Measurements from ENCODE around the gene RARB.

The RARB gene

DNA sequence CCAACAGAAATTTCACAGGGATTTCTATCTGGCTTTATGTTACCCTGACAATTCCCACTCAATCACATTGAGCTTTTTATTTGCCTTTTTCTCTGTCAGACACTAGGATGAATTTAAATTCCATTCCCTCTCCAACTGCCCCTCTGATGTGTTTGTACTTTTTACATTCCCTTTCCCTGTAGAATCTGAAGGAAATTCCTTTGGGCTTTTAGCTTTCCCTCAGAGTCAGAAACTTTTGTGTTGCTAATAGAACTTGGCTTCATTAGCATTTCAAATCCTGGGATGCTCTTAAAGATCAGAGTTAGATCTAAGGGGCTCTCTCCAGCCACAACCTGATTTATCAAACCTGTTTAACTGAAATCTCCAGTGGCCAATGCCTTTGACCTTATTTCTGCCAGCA lies 7.9 kb upstream of the RARB start:
- no peak for DNase-seq (ENCODE audit: low read depth)
- no peak overlapping the region for H3K4me3 ChIP-seq (ENCODE audit: low read depth, low read length)
- TF ChIP-seq, protein P1, sequence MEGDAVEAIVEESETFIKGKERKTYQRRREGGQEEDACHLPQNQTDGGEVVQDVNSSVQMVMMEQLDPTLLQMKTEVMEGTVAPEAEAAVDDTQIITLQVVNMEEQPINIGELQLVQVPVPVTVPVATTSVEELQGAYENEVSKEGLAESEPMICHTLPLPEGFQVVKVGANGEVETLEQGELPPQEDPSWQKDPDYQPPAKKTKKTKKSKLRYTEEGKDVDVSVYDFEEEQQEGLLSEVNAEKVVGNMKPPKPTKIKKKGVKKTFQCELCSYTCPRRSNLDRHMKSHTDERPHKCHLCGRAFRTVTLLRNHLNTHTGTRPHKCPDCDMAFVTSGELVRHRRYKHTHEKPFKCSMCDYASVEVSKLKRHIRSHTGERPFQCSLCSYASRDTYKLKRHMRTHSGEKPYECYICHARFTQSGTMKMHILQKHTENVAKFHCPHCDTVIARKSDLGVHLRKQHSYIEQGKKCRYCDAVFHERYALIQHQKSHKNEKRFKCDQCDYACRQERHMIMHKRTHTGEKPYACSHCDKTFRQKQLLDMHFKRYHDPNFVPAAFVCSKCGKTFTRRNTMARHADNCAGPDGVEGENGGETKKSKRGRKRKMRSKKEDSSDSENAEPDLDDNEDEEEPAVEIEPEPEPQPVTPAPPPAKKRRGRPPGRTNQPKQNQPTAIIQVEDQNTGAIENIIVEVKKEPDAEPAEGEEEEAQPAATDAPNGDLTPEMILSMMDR (IDR thresholded peaks at IDR 0.05; ENCODE audit: low read depth, low read length, missing control alignments) = no peak

DNA sequence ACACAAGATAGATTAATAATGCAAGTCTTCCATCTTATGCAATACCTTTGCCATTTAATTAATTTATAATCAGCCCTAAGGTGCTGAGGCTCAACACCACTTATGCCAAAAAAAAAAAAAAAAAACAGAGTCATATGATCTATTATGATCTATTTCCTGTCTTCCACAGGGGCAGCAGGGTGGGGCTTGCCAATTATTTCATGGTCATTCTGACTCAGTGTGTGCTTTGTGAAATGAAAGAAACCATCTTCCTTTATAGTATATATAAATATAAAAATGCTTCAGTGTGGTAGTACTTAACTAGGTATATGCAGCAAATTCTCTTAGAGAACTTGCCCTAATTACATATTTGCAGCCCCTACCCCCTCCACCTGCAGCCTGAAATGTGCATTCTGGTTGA lies 7.2 kb upstream of the RARB start:
- DNase-seq (ENCODE audit: low read depth) = no peak
- H3K4me3 ChIP-seq (ENCODE audit: low read depth, low read length) = no peak overlapping the region
- TF ChIP-seq, protein P1 (IDR thresholded peaks at IDR 0.05; ENCODE audit: low read depth, low read length, missing control alignments) = no peak

DNA sequence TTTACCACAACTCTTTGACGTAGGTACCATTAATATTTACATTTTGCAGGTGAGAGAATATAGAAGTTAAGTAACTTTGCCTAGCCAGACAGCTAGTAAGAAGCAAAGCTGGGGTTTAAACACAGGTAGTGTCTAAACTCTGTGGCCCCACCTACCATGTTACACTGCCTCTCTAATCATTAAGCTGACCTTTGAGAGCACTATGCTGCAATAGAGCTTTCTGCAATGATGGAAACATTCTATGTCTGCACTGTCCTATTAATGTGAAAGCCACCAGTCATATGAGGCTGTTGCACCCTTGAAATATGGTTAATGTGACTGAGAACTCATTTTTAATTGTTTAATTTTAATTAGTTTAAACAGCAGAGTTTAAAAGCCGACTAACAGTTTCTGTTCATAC lies 6.3 kb upstream of the RARB start:
- TF ChIP-seq, protein P1 (IDR thresholded peaks at IDR 0.05; ENCODE audit: low read depth, low read length, missing control alignments) = no peak
- DNase-seq (ENCODE audit: low read depth) = no peak

DNA sequence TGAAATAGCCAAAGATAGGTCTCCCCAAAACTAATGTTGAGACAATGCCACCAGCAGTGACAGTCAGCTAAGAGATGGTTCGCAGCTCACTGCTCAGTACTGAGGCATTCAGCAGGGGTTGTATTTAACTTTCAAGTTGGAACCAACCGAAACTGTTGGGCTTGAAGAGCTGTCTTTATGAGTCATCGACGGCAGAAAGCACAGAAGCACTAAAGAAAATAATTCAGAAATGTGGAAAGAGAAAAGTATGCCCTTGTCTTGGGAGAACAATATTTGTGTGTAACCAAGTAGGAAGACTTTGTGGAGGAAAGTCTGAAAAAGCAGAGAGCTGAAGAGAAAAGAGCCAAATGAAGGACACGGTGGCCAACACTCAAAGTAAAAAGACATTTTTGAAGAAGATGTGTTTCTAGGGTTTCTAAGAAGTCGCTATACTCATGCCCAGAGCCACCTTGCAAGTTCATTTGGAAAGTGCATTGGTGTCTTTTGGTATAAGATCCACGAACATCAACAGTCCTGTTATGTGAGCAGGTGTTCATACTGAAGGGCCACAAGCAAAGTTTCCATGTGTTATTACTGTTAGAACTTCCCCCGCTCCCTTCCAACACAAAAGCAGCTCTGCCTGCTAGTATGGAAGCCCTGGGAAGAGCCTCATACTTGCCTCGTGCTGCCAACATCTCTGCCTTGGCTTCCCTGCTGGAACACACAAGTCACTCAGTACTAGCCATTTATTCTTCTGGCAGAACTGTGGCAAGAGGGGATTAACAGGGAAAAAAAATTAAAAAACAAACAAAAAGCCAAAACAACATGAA lies 4.1 kb upstream of the RARB start:
- no peak for DNase-seq (ENCODE audit: low read depth)
- H3K4me3 ChIP-seq (ENCODE audit: low read depth, low read length) = no peak overlapping the region
- TF ChIP-seq, protein P1 (IDR thresholded peaks at IDR 0.05; ENCODE audit: low read depth, low read length, missing control alignments) = no peak

More for the DNA sequence above, 6.3 kb upstream of the RARB start:
- no peak overlapping the region for H3K4me3 ChIP-seq (ENCODE audit: low read depth, low read length)

DNA sequence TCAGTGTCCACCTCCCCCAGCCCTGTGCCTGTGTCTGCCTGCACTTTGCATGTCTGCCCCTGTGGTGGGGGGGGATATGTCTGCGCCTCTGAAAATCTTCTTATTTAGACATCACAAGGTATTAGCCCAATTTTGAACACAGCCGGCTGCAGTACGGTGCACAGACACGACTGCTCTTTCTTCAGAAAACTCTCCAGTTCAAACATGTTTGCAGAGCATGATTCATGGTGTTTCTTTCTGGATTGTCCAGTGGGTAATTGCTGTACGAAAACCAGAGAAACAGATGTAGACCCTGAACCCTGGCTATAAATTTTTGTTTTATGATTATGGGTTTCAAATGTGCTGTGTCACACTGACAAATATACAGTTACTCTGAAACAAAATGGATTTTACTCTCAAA lies 3.4 kb upstream of the RARB start:
- no peak overlapping the region for H3K4me3 ChIP-seq (ENCODE audit: low read depth, low read length)
- DNase-seq (ENCODE audit: low read depth) = no peak
- TF ChIP-seq, protein P1 (IDR thresholded peaks at IDR 0.05; ENCODE audit: low read depth, low read length, missing control alignments) = no peak

DNA sequence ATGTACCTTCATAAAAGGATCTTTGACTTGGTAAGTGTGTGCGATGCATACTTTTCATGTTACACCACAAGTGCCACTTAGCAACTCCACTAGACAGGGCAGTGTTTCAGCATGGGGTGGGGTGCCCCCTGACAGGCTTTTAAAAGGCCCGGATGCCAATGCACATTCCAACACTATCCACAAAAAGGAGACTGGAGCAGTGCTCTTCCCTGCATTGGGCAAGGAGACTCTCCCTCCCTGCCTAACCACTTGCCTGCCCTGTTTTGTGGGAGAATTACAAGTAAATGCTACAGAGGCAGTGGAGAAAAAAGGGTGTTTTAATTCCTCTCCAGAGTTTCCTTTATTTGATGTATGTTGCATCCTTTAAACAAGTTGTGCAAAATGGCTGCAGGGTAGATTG lies 1.7 kb upstream of the RARB start:
- TF ChIP-seq, protein P1 (IDR thresholded peaks at IDR 0.05; ENCODE audit: low read depth, low read length, missing control alignments) = no peak
- DNase-seq (ENCODE audit: low read depth) = no peak
- no peak overlapping the region for H3K4me3 ChIP-seq (ENCODE audit: low read depth, low read length)

DNA sequence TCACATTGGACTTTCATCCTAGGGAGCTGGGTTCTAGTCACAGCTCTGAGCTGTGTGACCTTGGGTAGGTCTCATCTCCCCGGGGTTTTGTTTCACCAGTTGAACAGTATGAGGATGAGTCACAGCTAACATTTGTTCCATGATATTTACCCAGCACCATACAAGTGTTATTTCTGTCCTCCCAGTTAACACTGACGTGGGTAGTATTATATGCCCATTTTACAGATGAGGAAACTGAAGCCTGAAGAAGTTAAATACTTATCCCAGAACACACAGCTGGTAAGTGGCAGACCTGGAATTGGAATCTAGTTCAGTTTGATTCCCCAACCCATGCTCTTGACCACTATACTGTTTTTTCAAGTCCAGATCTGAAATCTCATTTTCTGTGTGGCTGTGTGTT lies 908 bp upstream of the RARB start:
- no peak overlapping the region for H3K4me3 ChIP-seq (ENCODE audit: low read depth, low read length)
- TF ChIP-seq, protein P1 (IDR thresholded peaks at IDR 0.05; ENCODE audit: low read depth, low read length, missing control alignments) = no peak
- no peak for DNase-seq (ENCODE audit: low read depth)

Data from GM12864 (cell line).